Ishikawa (cell line): ENCODE measurements around the gene CACNA1H.

Source experiments
- CEBPB ChIP-seq: IDR thresholded peaks from 2 replicates; pipeline ENCODE4 v1.6.1; 2012
- MAX ChIP-seq: IDR thresholded peaks from 2 replicates; pipeline ENCODE4 v1.6.1; 2012

- no peak for TF ChIP-seq CEBPB
- no peak for TF ChIP-seq MAX
Measured at GRCh38 chr16:1176280-1176897, 23.5 kb downstream of the CACNA1H start.
